SW480 (cell line): Measurements from ENCODE around the gene ZBTB34.
"Not testable (repeated sequence)": the region's sequence is repeated elsewhere in the genome, so short reads cannot be mapped to it uniquely, and the experiment has no call there.

Experiments used
- DNase-seq: peaks from one replicate; pipeline ENCODE4 v3.0.0-alpha.2; 2016; ENCODE audit warnings: low spot score

The ZBTB34 gene, protein sequence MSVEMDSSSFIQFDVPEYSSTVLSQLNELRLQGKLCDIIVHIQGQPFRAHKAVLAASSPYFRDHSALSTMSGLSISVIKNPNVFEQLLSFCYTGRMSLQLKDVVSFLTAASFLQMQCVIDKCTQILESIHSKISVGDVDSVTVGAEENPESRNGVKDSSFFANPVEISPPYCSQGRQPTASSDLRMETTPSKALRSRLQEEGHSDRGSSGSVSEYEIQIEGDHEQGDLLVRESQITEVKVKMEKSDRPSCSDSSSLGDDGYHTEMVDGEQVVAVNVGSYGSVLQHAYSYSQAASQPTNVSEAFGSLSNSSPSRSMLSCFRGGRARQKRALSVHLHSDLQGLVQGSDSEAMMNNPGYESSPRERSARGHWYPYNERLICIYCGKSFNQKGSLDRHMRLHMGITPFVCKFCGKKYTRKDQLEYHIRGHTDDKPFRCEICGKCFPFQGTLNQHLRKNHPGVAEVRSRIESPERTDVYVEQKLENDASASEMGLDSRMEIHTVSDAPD

DNA sequence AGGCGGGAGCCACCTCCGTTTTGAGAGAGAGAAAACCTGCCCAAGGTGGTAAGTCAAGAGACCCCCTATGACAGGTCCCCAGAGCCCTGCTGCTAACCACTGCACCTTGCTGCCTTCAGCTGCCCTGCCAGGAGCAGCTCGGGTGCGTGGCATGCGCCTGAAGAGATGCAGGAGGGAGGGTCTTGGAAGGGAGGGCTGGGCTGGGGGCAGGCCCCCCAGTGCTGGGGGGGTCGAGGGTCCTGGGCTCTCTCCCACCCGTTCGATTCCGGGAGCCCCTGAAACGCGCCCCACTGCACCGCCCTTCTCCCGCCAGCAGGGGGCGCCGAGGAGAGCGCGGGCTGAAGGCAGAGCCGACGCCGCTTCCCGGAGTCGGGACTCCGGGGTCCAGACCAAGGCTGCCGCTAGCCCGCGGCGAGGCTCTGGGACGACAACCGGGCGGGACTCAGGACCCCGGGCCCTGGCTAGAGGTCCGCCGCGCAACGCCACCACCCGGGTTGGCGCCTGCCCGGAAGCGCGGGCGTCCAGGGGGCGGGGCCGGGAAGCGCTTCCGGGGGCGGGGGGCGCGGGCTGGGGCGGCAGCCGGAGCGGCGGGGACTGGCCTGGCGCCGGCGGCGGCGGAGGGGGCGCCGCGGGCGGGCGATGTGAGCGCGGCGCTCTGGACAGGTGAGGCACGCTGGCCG lies at the start of gene ZBTB34:
Gene ZBTB34 (plus strand): TSS at position 563 of the 680 bp plus-strand sequence. CDS start 18,761 bp downstream, outside the sequence.
- DNase-seq = peak; percentile 59

DNA sequence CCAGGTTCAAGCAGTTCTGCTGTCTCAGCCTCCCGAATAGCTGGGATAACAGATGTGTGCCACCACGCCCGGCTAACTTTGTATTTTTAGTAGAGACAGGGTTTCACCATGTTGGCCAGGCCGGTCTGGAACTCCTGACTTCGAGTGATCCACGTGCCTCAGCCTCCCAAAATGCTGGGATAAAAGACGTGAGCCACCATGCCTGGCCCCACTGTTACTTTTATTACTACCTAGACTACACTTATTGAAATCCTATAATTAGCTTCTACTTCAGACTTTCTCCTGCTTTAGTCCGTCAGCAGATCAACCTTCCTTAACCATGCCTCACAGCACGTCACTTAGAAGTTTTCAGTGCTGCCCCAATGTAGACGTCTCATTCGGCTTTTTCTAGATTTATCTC lies 47.4 kb upstream of the ZBTB34 start:
- DNase-seq = no peak

DNA sequence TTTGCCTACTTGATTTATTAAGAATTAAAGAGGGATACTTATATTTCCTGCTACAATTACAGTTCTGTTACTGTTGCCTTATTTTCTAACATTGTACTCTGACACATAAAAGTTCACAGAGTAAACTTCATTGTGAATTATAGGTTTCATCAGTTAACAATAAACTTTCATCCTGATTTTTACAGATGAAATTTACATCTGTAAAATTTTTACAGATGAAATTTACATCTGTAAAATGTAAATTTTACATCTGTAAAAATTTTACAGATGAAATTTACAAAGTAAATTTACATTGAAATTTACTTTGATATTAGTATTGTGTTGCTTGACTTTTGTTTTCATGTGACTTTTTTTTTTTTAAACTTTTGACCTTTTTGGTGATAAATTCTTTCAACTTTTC lies 46.3 kb upstream of the ZBTB34 start:
- no peak for DNase-seq

DNA sequence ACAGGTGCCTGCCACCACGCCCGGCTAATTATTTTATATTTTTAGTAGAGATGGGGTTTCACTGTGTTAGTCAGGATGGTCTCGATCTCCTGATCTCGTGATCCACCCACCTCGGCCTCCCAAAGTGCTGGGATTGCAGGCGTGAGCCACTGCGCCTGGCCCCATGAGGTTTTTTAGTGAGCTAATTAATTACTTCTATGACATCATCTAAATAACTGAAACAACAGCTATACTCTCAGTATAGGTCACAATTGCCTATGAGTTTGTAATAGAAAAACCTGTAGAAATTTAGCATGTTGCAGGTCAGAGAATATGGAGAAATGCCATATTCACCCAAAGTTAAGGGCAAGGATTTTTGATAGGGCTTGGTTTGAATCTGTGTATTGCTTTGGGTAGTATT lies 42.8 kb upstream of the ZBTB34 start:
- DNase-seq = not testable (repeated sequence)

DNA sequence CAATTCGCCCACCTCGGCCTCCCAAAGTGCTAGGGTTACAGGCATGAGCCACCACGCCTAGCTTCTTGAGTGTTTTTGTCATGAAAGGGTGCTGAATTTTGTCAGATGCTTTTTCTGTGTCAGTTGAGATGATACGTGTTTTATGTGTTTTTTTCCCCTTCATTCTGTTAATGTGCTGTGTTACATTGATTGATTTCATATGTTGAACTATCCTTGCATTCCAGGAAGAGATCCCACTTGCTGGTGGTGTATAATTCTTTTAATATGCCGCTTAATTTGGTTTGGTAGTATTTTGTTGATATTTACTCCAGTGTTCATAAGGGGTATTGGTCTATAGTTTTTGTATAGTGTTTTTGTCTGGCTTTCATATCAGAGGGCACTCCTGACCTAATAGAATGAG lies 42.0 kb upstream of the ZBTB34 start:
- DNase-seq = no peak

DNA sequence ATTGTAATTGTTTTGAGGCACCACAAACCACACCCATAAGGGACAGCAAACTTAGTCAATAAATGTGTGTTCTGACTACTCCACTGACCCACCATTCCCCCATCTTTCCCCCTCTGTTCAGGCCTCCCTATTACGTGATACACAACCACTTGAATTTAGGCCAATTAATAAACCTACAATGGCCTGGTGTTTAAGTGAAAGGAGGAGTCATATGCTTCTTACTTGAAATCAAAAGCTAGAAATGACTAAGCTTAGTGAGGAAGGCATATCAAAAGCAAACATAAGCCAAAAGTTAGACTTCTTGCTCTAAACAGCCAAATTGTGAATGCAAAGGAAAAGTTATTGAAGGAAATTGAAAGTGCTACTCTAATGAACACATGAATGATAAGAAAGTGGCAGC lies 41.0 kb upstream of the ZBTB34 start:
- DNase-seq = no peak

DNA sequence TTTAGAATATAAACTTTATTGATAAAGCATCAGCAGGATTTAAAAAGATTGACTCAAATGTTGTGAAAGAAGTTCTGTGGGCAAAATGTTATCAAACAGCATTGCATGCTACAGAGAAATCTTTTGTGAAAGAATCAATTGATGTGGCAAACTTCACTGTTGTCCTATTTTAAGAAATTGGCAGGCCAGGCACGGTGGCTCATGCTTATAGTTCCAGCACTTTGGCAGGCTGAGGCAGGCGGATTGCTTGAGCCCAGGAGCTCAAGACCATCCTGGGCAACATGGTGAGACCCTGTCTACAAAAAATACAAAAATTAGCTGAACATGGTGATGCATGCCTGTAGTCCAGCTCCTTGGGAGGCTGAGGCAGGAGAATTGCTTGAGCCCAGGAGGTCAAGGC lies 38.2 kb upstream of the ZBTB34 start:
- DNase-seq = no peak

DNA sequence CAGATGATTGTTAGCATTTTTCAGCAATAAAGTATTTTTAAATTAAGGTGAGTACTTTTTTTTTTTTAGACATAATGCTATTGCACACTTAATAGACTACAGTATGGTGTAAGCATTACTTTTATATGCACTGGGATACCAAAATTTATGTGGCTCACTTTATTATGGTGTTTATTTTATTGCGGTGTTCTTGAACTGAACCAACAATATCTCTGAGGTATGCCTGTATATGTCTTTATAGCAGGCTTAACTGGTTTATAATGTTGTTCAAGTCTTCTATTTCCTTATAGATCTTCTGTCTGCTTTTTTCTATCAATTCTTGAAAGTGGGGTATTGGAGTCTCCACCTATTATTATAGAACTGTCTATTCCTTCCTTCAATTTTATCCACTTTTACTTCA lies 37.6 kb upstream of the ZBTB34 start:
- no peak for DNase-seq

DNA sequence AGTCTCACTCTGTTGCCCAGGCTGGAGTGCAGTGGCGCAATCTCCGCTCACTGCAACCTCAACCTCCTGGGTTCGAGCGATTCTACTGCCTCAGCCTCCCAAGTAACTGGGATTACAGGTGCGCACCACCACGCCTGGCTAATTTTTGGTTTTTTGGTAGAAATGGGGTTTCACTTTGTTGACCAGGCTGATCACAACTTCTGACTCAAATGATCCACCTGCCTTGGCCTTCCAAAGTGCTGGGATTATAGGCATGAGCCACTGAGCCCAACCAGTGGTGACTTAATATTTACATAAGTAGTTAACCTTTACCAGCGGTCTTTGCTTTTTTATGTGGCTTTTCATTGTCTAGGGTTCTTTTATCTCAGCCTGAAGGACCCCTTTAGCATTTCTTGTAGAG lies 36.4 kb upstream of the ZBTB34 start:
- not testable (repeated sequence) for DNase-seq

DNA sequence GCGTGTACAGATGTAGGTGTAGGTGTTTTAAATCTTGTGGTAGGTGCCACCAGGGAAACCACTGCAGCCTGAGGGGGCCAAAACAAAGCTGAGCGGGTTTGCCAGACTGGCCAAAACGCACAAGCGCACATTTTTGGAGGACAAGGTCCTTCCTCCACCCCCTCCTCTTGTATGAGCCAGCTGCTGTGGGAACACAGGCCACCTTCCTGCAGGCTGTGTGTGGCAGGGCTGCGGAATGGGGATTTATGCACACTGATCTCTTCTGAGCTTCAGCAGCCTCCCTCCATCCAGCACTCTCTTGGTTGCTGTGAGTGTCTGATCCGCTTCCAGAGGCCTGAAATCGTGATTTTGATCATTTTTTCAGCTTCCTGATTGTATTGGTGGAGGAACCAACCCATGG lies 33.2 kb upstream of the ZBTB34 start:
- DNase-seq = no peak

DNA sequence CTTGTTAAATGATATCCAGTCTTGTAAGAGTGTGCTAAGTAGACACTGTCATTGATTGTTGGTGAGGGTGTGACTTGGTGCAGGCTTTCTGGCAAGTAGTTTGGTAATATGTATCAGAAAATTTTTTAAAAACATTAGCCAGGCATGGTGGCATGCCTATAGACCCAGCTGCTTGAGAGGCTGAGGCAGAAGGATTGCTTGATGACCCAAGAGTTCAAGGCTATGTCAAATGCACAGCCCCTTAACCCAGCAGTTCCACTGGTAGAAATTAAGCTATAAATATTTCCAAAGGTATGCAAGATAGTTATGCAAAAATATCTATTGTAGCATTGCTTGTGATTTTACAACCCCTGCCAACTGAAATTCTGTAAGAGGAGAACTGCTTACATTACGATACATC lies 31.4 kb upstream of the ZBTB34 start:
- DNase-seq = no peak

DNA sequence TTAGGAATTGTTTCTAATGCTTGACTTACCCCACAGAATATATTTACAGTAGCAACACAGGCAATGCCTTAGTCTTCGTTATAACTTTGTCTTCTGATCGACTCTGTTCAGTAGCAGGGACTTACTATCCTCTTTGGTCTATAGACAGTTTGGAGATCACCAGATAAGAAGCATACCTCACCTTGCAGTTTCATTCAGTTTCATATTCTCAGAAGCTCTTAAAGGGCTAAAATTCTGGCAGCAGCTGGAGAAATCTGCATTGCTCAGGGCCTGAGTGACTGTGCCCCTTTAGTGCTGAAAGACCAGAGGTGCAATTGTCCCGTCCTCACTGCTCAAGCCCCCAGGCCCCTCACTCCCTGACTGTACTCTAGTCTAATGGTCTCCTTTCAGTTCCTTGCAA lies 29.6 kb upstream of the ZBTB34 start:
- DNase-seq = no peak

DNA sequence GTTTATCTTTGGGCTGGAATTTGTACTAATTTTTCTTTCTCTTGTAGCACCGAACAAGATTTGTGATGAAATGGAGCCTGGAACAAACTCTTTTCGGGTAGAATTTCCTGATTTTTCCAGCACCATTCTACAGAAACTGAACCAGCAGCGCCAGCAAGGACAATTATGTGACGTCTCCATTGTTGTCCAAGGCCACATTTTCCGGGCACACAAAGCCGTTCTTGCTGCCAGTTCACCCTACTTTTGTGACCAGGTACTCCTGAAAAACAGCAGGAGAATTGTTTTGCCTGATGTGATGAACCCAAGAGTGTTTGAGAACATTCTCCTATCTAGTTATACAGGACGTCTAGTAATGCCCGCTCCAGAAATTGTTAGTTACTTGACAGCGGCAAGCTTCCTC lies 28.0 kb upstream of the ZBTB34 start:
- DNase-seq = no peak

DNA sequence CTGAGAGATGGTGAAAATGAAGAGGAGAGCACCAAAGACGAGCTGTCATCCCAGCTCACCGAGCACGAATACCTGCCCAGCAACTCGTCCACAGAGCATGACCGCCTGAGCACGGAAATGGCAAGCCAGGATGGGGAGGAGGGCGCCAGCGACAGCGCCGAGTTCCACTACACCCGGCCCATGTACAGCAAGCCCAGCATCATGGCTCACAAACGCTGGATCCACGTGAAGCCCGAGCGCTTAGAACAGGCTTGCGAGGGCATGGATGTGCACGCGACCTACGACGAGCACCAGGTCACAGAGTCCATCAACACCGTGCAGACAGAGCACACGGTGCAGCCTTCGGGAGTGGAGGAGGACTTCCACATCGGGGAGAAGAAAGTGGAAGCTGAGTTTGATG lies 27.4 kb upstream of the ZBTB34 start:
- no peak for DNase-seq

DNA sequence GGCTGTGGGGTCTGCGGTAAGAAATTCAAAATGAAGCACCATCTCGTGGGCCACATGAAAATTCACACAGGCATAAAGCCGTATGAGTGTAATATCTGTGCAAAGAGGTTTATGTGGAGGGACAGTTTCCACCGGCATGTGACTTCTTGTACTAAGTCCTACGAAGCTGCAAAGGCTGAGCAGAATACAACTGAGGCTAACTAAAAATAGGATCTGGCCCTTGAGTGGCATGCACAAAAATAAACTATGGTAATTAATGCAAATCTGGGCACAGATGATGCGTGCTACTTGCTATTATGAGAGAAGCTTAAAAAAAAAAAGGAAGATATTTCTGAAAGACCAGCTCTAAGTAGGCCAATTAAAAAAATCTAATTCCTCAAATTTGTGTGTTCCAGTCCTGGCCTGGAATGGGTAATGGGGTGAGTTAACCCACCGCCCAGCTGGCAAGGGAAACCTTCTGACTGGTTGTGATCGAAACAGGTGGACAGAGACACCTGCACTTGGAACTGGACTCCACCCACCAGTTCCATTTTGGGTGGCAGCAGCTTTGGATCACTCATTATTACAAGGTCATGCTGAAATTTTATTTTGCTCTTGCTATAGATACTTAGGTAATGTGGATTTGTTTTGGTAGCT lies 26.6 kb upstream of the ZBTB34 start:
- no peak for DNase-seq

DNA sequence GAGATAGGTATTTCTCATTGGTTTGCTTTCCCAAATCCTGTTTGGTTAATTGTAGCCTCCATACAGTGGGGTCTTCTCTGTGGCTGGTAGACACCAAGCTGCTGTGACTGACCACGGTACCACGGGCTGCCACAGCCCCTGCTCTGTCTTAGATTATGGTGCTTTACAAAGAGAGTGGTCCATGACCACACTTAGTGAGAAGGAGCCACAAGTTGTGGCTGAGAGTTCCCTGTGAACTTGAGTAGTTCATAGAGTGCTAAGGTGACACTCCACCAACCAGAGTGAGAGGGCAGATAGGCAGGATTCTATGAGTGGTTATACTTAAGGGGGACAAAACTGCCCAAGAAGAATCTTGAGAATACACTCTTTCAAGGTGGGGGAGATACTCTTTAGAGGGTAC lies 25.8 kb upstream of the ZBTB34 start:
- no peak for DNase-seq

DNA sequence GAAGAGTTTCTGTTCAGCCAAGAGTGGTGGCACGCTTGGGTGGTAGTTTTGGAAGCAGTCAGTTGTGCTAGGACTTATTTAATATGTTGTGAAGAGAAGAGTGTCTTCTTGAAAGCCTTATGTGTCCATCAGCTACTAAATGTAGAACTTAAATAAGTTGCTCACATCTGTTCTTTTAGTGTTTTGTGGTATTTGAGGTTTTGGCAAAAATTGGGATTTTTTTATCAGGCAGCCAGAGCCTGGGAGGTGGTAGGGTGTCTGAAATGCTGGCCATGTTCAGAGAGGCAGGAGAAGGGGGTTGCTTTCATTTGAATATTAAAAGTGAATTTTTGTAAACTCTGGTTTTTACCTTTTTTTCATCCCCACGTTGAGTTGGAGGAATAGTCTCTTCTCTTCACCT lies 24.2 kb upstream of the ZBTB34 start:
- DNase-seq = no peak

DNA sequence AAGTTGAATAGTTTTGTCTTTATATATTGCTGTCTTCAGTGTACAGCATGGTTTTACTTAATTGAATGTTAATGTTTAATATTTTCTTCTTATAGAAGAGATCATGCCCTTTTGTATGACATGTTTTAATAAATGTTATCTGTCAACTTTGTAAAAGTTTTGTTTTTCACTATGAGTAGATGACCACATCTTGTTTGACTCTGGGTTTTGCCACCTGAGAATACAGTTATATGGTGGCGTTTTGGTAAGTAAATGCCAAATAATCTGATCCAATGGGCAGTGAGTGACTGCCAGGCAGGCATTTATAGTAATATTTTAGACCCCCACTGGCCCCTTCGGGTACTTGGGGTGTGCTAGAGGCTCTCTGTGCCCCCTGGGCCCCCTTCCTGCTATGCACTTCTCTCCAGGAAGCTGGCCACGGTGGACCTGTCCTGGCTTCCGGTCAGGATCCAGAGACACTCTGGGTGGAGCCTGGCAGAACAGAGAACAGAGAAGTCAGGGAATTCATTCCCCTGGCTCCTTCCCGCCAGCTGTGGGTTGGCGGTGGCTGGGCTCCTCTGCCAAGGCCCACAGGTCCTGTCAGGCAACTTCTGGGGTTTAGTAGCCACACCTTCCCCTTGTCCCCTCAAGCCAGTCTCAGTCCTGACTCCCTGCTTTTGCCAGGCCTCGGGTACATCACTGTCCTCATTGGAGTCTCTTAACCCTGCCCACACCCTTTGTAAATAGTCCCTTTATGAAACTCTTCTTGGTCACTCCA lies 22.2 kb upstream of the ZBTB34 start:
- DNase-seq = no peak

DNA sequence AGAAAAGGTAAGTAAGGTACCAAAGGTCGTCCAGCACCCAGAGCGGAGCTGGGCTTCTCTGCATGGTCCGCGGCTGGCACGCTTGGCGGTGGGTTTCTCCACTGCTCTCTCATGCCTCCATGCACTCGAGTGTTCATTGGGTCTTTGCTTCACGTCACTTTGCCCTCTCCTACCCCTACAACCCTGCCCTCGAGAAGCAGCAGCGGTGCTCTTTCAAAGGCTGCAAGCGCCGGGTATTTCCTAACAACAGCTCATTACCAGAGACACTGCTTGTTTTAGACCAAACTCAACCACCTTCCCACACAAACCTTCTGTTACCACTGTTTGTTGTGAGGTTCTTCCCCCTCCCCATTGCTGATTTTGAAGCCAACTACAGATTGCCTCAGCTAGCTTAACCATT lies 21.5 kb upstream of the ZBTB34 start:
- no peak for DNase-seq

DNA sequence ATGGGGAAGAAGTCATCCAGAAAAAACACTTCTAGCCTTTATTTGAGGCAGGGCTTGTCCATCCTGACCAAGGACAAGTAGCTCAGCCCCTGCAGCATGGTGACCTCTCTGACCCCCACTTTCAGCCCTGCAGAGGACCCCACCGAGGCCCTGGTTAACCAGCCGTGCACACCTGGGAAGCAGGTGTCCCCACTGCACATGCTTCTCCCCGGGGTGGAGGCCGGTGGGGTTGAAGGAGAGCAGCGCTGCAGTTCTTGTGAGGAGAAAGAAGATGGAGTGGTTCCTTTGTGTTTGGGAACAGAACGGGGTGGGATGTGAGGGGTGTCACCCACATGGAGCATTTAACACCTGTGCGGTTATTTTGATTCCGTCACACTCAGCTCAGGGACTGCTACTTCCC lies 21.1 kb upstream of the ZBTB34 start:
- DNase-seq = no peak

DNA sequence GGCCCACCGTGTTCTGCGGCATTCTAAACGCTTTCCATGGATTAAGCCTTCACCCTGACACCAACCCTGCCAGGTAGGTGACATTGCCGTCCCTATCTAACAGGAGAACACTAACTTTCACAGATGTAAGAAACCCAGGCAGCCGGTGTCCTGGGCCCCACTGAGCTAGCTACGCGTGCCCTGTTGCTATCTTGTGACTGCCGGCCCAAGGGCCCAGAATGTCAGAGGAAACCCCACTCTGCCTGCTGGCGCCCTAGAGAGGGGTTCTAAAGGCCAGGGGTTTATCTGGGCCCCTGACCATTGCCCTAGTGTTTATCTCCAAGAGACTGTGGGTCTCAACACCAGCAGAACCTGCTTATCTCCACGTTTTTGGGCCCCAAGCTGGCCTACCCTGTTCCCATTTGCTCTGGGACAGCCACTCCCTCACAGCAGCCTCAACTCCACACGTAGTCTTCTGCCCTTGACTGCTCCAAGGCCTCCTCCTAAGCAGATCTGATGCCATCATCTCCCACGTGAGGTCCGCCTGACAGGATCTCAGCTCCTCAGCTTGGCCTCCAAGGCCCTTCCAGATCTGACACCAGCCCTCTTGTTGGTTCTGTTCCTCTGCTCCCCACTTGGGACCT lies 18.1 kb upstream of the ZBTB34 start:
- DNase-seq = no peak
